GM20000 (cell line): ENCODE results near the gene MKNK1.

Source experiments
- DNase-seq: peaks from one replicate; pipeline ENCODE4 v3.0.0; 2012; ENCODE audit warnings: low spot score
- TF ChIP-seq, protein P1 (sequence below): IDR thresholded peaks from 2 replicates; pipeline ENCODE4 v1.5.1; 2012; ENCODE audit warnings: mild to moderate bottlenecking, control low read depth; ENCODE audit errors: extremely low read depth, missing control alignments

The MKNK1 gene

DNA sequence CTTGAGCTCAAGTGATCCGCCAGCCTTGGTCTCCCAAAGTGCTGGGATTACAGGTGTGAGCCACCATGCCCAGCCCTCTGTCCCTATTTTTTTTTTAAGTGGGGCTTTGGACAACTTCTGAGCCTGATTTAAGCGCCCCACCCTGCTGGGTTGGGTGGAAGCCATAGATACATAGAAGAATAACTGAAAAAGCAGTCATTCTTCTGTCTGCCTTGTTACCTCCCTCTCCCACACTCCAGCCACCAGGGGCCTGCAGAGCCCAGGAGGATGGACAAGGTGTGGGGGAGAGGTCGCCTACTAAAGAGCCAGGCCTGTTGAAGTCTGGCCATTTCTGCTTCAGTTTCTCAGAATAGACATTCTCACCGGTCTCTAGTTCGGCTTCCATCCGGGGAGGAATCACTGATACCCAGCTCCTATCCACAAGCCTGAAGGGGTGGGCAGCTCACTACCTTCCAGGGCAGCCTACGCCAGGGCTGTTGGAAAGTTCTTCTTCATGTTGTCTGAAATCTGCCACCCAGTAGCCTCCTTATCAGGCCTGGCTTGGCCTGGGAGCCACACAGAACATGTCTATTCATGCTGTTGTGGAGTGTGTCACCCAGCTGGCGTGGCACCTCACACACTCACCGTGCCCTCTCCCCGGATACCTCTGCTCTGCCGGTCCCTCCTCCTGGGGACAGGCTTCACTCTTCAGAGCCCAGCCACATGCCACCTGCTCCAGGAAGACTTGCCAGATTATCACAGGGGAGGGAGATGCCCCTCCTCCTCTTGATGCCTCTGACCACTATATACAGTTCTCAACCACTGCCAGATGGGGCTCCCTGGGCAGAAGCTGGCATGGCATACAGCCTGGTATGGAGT is 80.3 kb downstream of the MKNK1 start:
- TF ChIP-seq, protein P1, sequence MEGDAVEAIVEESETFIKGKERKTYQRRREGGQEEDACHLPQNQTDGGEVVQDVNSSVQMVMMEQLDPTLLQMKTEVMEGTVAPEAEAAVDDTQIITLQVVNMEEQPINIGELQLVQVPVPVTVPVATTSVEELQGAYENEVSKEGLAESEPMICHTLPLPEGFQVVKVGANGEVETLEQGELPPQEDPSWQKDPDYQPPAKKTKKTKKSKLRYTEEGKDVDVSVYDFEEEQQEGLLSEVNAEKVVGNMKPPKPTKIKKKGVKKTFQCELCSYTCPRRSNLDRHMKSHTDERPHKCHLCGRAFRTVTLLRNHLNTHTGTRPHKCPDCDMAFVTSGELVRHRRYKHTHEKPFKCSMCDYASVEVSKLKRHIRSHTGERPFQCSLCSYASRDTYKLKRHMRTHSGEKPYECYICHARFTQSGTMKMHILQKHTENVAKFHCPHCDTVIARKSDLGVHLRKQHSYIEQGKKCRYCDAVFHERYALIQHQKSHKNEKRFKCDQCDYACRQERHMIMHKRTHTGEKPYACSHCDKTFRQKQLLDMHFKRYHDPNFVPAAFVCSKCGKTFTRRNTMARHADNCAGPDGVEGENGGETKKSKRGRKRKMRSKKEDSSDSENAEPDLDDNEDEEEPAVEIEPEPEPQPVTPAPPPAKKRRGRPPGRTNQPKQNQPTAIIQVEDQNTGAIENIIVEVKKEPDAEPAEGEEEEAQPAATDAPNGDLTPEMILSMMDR: no peak
- no peak for DNase-seq

DNA sequence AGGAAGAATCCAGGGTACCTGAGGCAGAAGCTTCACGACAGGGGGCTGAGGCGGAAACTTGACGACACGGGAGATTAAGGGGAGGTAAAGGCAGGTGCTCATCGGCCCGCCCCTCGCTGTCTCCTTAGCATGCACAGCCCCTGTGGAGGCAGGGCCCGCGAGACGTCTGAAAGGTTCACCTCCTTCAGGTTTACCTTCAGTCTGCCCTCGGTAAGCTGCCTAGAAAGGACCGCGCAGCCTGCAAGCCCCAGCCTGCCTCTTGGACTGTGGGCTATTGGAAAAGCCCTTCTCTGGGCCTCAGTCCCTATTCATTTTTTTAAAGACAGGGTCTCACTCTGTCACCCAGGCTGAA is 81.1 kb downstream of the MKNK1 start:
- TF ChIP-seq, protein P1: no peak
- no peak for DNase-seq

DNA sequence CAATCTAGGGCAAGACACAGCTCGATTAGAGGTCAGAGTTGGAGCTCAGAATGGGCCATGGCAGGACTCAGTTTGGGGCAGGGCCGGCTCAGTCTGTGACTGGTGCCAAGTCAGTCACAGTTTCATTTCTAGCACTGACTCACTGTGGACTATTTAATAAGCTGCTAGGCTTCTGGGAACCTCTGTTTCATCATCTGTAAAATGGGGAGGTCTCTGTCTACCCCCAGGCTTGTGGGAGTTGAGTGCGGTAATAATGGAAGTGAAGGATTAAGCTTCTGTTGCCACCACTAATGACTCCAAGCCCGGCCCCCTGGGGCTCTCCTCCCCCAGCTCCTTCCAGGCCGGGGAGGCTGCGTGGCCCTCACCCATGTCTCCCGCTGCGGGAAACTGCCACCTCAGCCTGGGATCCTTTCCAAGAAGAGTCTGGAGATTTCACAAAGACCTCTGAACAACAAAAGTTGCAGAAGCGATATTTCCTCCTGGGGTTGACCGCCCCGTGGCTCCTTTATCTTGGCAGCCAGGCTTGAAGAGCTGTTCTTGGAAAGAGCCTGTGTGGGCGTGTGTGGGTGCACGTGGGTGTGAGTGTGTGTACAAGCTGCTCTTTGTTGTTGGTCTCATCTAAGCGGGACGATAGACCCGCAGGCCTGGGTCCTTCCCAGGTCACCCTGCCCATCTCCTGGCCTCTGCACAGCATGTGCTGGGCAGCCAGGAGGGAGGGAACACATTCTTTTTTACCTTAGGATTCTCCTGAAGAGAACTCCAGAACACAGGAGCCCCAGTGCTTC is 81.7 kb downstream of the MKNK1 start:
- TF ChIP-seq, protein P1: no peak
- no peak for DNase-seq

DNA sequence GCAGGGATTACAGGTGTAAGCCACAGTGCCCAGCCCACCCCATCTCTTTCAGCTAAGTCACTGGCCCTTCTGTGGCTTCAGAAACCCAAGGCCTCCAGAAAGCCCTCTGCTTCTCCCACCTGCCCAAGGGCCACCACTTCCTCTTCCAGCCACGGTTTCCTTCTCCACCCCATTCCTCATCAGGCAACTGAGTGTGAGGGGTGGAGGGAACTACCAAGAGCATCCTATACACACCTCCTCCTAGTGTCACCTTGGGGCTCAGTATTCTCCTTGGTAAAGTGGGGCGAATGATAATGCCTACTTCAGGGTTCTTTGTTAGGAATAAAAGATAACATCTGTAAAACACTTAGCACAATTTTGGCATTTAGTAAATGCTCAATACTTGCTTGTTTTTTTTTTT is 82.7 kb downstream of the MKNK1 start:
- TF ChIP-seq, protein P1: no peak
- no peak for DNase-seq

DNA sequence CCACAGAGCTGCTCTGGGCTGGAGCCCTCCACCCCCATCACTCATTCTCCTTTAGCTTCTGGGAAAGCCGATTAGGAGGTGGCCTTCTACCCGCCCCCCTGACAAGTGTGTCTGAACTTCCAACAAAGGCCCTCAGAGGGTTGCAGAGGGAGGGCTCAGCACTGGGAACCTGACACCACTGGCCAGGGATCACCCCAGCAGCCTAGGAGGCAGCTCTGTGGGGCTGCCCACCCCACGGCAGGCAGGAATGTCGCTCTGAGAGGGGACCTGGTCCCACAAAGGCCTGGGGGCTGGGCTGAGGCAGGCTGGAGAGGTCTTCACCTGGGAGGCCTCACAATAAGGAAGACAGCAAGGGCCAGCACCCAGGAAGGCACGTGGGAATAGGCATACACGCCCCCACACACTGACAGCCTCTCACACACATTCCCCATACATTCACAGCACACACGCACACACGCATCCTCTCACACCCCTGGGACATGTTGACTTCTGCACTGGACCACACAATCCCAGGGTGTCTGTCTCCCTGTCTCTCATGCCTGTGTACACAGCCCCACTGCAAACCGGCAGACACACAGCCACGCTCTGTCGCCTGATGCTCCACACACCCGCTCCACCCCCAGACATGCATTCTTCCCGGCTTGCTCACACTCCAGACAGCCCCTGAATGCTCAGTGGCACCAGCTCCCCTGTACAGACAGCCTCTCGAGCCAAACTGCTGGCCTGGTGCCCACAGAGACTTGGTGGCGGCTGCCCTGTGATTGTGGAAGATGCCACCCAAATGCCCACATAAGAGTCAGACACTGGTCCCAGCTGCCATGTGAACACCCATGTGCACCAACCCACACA is 83.8 kb downstream of the MKNK1 start:
- DNase-seq: no peak
- TF ChIP-seq, protein P1: no peak

DNA sequence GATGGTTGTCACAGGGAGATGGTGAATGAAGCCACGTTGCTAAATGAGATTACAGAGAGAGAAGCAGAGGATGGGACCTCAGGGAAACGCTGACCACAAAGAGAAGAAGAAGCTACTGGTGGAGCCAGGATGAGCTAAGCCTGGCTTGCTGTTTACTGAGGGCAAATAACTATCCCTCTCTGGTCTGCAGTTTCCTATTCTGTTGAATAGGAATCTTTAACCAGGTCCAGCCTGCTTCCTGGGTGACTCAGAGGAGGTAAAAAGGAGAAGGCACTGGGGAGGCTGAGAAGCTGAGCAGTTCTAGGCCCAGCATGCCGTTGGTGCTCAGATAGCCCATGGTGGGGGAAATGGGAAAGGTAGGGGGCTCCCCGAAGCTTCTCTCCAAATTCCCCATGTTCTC is 84.9 kb downstream of the MKNK1 start:
- TF ChIP-seq, protein P1: no peak
- DNase-seq: no peak

DNA sequence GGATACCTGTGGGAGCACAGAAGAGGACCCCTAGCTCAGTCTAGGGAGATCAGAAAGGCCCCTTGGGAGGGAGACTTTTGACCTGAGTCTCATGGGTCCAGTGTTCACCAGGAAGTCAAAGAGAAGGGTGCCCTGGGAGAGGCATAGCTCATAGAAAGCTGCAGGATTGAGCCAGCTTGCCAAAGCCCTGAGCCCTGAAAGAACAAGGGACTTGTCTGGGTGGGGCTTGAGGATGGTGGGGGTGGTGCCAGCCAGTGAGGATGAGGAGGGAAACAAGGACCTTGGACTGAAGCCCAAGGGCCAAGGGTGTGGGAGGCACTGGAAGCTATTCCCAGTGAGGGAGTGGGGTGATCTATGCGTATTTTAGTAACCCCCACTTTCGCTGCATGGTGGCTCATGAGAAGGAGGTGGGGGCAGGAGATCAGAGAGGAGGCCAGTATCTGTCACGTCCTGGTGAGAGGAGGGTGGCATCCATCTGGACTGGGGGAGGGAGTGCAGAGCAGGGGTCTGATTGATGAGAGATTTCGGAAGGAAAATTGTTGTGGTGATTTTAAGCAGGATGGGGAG is 86.1 kb downstream of the MKNK1 start:
- no peak for DNase-seq

More for the DNA sequence above, 86.1 kb downstream of the MKNK1 start:
- TF ChIP-seq, protein P1: no peak
